Measurements from ENCODE around the gene MIEF1.
A peak's percentile ranks its signal among the peaks of the same experiment; 100 is the strongest.

The MIEF1 gene

GRCh38 chr22:39536711-39537110, 34.6 kb downstream of the MIEF1 start:
- no peak overlapping the region for H3K4me3 ChIP-seq (replicated peaks in 1 of 2; ENCODE audit: low read depth in 2 of 2, low read length in 2 of 2)
- DNase-seq (ENCODE audit: low read depth in 2 of 2): no peak
- no peak for TF ChIP-seq CTCF (IDR thresholded peaks at IDR 0.05; ENCODE audit: low read depth, low read length)

- no peak overlapping the region for H3K4me3 ChIP-seq (replicated peaks in 1 of 2; ENCODE audit: low read depth in 2 of 2, low read length in 2 of 2)
- no peak for DNase-seq (ENCODE audit: low read depth in 2 of 2)
- TF ChIP-seq CTCF (IDR thresholded peaks at IDR 0.05; ENCODE audit: low read depth, low read length): no peak
Observed at GRCh38 chr22:39537975-39538374, 35.9 kb downstream of the MIEF1 start.

- peak; percentile 29 to 50 for DNase-seq (ENCODE audit: low read depth in 2 of 2)
- TF ChIP-seq CTCF (IDR thresholded peaks at IDR 0.05; ENCODE audit: low read depth, low read length): peak; percentile 42
- no peak overlapping the region for H3K4me3 ChIP-seq (replicated peaks in 1 of 2; ENCODE audit: low read depth in 2 of 2, low read length in 2 of 2)
Observed at GRCh38 chr22:39543095-39543494, 41.0 kb downstream of the MIEF1 start.

GRCh38 chr22:39545386-39546365, 43.6 kb downstream of the MIEF1 start:
- peak; percentile 45 to 48 for DNase-seq (ENCODE audit: low read depth in 2 of 2)
- no peak overlapping the region for H3K4me3 ChIP-seq (replicated peaks in 1 of 2; ENCODE audit: low read depth in 2 of 2, low read length in 2 of 2)
- no peak for TF ChIP-seq CTCF (IDR thresholded peaks at IDR 0.05; ENCODE audit: low read depth, low read length)

- no peak overlapping the region for H3K4me3 ChIP-seq (replicated peaks in 1 of 2; ENCODE audit: low read depth in 2 of 2, low read length in 2 of 2)
- DNase-seq (ENCODE audit: low read depth in 2 of 2): peak in 1 of 2 donors; percentile 39
- no peak for TF ChIP-seq CTCF (IDR thresholded peaks at IDR 0.05; ENCODE audit: low read depth, low read length)
Observed at GRCh38 chr22:39546889-39547586, 44.9 kb downstream of the MIEF1 start.

GRCh38 chr22:39547587-39547947, 45.5 kb downstream of the MIEF1 start:
- no peak overlapping the region for H3K4me3 ChIP-seq (replicated peaks in 1 of 2; ENCODE audit: low read depth in 2 of 2, low read length in 2 of 2)
- DNase-seq (ENCODE audit: low read depth in 2 of 2): no peak
- TF ChIP-seq CTCF (IDR thresholded peaks at IDR 0.05; ENCODE audit: low read depth, low read length): no peak

All from cardiac fibroblast (primary cell).